OCI-M1 (cell line): ENCODE measurements around the gene ERCC8.
A peak's percentile ranks its signal among the peaks of the same experiment; 100 is the strongest.
"Not testable (repeated sequence)": the region's sequence is repeated elsewhere in the genome, so short reads cannot be mapped to it uniquely, and the experiment has no call there.

Source experiments
- DNase-seq: peaks from one replicate; lab custom pipeline; 2025; lab: John Stamatoyannopoulos, UW

Gene ERCC8

GRCh38 chr5:60916646-60917045 lies 28.2 kb downstream of the ERCC8 start:
- DNase-seq: no peak

GRCh38 chr5:60903356-60903755 lies 41.5 kb downstream of the ERCC8 start:
- DNase-seq: no peak

GRCh38 chr5:60896991-60897390 lies 47.9 kb downstream of the ERCC8 start:
- no peak for DNase-seq

DNA sequence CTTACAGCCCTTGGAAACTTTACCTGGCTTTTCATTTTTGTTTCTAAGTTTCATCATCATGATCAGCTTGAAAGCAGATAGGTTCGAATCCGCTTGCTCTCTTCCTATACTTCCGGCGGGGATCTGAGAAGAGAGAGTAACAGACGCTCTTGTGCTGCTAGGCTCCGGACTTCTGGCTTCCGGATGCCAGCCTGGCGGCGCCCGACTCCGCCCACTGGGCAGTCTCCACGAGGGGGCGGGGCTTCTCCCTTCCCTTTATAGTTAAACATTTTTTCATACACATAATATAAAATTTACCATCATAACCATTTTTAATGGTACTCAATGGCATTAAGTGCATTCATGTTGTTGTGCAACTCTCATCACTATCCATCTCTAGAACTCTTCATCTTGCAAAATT lies 51.3 kb downstream of the ERCC8 start:
- no peak for DNase-seq

GRCh38 chr5:60891667-60892066 lies 53.2 kb downstream of the ERCC8 start:
- no peak for DNase-seq

DNA sequence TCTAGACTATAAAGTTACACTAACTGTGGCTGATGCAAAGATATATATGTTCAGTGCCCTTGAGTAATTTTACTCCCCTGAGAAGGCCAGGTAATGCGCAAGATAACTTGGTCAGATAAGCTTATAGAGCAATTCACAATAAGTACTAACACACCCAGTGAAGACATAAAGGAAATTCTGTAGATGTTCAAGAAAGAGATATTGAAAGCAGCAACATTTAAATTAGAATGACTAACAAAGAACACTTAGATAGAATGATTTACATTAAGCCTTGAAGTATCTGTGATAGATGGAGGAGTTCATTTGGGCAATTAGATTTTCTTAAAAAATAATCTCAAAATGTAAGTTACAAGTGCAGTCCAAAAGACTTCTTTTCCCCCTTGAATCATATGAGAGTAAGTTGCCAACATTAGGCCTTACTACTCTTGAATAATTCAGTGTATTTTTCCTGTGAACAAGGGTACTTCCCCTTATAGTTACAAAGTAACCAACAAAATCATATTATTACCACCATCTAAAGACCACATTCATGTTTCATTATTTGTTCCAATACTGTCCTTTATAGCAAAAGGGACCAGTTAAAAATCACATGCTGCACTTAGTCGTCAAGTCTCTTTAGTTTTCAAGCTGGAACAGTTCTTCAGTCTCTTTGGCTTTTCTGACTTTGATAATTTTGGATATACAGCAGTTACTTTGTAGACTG lies 56.4 kb downstream of the ERCC8 start:
- no peak for DNase-seq

- DNase-seq: no peak
These were observed 57.1 kb downstream of the ERCC8 start for GRCh38 chr5:60887746-60888145.

DNA sequence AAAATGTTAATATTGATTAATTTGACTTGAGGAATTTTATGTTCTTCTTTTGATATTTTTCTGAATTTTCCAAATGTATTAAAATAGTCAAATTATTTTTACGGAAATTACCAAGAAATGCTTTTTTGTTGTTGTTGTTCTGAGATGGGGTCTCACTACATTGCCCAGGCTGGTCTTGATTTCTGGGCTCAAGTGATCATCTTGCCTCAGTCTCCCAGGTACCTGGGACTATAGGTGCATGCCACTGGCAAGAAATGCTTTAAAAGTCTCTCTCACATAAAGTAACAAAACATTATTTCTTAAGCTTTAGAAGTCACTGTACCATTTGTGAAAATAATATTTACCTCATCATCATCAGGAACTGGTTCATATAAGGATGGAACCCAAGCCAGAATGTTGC lies 57.8 kb downstream of the ERCC8 start:
- no peak for DNase-seq

DNA sequence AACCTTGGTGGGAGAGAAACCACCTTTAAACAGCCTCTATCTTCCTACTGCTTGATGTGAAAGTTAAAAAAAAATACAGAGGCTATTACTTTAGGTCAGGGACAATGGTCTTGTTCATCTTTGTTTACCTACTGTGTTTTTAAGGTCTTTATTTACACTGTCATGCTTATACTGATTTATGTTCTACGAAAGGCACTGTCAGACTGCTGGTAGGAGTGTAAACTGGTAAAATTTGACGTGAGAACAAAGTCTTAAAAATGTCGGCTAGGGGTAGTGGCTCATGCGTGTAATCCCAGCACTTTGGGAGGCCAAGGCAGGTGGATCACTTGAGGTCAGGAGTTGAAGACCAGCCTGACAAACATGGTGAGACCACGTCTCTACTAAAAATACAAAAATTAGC lies 58.7 kb downstream of the ERCC8 start:
- DNase-seq: no peak

DNA sequence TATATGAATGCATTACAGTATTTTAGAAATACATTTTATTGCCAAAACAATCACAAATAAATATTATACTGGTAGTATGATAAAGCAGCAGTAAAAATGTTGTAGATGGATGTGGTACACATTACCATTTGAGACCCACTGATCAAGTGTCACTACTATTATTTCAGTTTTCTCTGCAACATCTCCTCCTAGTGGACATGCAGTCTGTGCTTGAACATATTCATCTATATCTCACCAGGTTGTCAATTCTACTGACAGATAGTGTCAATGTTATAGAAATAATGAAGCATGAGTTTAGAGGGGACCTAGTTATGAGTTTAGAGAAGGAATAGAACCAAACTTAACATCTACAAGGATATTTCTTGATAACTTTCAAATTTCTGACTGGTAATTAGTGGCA lies 61.6 kb downstream of the ERCC8 start:
- peak; percentile 59 for DNase-seq

DNA sequence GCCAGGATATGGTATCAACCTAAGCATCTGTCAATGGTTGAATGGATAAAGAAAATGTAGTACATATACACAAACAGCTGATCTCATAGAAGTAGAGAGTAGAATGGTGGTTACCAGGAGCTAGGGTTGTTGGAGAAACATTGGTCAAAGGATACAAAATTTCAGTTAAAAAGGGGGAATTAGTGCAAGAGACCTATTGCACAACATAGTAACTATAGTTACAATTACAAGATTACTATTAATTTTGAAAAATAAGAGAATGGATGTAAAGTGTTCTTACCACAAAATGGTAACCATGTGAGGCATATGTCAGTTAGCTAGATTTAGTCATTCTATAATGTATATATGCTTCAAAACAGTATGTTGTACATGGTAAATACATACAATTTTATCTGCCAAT lies 72.0 kb downstream of the ERCC8 start:
- no peak for DNase-seq

GRCh38 chr5:60870857-60871256 lies 74.0 kb downstream of the ERCC8 start:
- DNase-seq: no peak

DNA sequence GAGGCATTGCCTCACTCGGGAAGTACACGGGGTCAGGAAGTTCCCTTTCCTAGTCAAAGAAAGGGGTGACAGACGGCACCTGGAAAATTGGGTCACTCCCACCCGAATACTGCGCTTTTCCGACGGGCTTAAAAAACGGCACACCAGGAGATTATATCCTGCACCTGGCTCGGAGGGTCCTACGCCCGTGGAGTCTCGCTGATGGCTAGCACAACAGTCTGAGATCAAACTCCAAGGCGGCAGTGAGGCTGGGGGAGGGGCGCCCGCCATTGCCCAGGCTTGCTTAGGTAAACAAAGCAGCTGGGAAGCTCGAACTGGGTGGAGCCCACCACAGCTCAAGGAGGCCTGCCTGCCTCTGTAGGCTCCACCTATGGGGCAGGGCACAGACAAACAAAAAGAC lies 84.3 kb downstream of the ERCC8 start:
- DNase-seq: not testable (repeated sequence)

DNA sequence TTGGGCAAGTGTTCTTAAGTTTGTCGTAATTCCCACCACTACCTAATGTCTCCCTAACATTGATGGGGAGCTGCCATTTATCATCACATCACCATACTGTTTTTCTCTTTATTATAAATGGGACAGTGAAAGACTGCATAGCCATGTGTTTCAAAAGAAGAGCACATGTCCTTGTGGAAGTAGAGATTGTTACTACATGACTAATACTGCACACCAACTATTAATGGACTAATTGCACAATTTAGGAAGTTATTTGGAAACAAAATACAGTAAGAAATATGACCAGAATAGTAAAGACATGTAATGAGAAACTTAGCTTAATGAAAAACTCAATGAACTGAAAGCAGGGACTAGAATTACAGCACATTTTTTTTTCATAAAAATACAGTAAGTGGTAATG lies 88.8 kb downstream of the ERCC8 start:
- no peak for DNase-seq

DNA sequence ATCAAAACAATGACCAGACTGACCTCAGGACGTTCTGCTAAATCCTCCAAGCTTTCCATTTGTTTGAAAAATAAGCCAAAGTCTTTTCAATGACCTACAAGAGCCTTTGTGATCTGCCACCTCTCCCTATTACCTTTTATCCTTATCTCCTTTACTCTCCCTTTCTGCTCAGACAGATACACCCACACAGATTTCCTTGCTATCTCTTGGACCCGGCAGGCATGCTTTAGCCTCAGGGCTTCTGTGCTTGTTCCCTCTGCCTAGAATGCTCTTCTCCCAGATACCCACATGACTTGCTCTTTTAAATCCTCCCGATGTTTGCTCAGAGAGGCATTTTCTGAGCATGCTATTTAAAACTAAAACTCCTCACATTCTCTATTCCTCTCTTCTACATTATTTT lies 91.9 kb downstream of the ERCC8 start:
- peak; percentile 74 for DNase-seq

- peak; percentile 39 for DNase-seq
These were observed 92.6 kb downstream of the ERCC8 start for GRCh38 chr5:60852317-60852716.

DNA sequence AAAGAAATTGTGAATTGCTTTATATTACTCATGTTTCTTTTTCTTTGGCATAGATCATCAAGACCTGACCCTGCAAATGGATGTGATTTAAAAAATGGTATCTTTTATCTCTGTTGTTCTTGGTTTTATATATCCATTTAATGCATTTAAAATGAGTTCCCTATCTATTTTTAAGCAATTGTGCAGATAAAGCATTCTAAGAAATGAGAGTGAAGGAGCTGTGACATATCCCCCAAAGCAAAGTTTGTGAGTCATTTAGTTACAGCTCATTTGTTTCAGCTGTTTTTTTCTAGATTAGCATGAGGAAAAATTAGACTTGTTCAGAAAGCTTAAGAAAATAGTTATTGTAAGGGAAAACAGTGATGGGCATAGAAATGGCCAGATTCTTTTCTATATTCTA lies 93.2 kb downstream of the ERCC8 start:
- DNase-seq: no peak

- no peak for DNase-seq
These were observed 98.6 kb downstream of the ERCC8 start for GRCh38 chr5:60846298-60846697.

GRCh38 chr5:60843936-60844905 lies 100.6 kb downstream of the ERCC8 start, which contains the start of gene ELOVL7:
ELOVL7 (minus strand) TSS chr5:60844269; CDS start chr5:60787397, 56,872 bp downstream.
- peak; percentile 78 for DNase-seq

GRCh38 chr5:60843386-60843935 lies 101.4 kb downstream of the ERCC8 start:
- DNase-seq: no peak

- DNase-seq: no peak
These were observed 101.9 kb downstream of the ERCC8 start for GRCh38 chr5:60842871-60843385.

DNA sequence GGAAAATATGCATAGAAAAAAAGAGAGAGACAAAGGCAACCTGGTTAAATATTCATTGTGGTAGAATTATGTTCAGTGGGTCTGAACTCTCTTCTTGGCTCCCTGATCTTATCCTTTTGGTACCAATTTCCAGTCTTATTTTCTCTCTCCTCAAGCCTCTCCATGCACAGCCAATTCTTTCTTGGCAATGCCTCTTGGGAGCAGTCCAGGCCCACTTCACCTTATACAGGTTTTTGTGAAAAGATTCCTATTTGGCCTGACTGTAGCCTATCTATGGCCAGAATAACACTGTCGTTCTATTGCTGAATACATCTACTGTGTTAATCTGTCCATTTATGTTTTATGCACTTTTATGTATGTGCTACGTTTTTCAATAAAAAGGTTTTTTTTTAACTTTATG lies 103.5 kb downstream of the ERCC8 start:
- no peak for DNase-seq

DNA sequence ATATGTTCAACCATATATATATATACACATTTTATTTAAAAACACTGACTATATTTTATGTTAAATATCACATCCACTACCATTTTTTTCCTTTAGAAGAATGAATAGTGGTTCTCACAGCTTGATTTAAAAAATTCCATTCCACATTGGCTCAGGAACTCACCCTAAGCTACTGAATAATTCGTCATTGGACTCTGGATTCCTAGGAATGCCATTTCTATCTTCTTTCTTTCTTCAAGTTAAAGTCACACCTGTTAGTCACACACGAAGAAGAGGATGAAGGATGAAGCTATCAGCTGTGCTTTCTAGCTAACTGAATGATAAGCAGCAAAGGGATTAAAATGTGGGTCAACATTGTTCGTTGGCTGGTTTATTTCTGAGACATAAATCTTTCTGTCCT lies 108.7 kb downstream of the ERCC8 start:
- no peak for DNase-seq
